ENCODE data around the gene NPEPPS. TPM values are rescaled to one million over a fixed set of nuclear protein-coding genes. Genes with fewer than 3 reads are reported as not detected.
"Not testable (repeated sequence)": the region's sequence is repeated elsewhere in the genome, so short reads cannot be mapped to it uniquely, and the experiment has no call there.

NPEPPS gene
- total RNA-seq, 1 experiment from 2014 or later = 117 TPM

GRCh38 chr17:47513301-47513700, 17.6 kb upstream of the NPEPPS start:
- H3K4me2 ChIP-seq (ENCODE audit: insufficient read depth, insufficient read length, low read length); H3K27ac ChIP-seq (ENCODE audit: insufficient read length, low read depth, low read length); H3K23me2 ChIP-seq (ENCODE audit: insufficient read length, low read depth, low read length, poor library complexity, severe bottlenecking); H2BK120ac ChIP-seq (ENCODE audit: low read depth, low read length, poor library complexity, severe bottlenecking); H4K20me1 ChIP-seq (ENCODE audit: control insufficient read depth, insufficient read depth, insufficient read length); H3K4me1 Mint-ChIP-seq; H4K5ac ChIP-seq (ENCODE audit: insufficient read length, low read depth, low read length); H3K27ac Mint-ChIP-seq; H3K4me1 ChIP-seq (ENCODE audit: insufficient read depth, low read length); H2BK12ac ChIP-seq (ENCODE audit: insufficient read length, low read depth, low read length); H2AK5ac ChIP-seq (ENCODE audit: insufficient read length, low read length); H2AFZ ChIP-seq (ENCODE audit: low read length); H3K27me3 Mint-ChIP-seq (ENCODE audit: low read depth); H2BK5ac ChIP-seq (ENCODE audit: insufficient read length, low read length); H3T11ph ChIP-seq (ENCODE audit: low read length); H3K4me3 Mint-ChIP-seq; H3K79me2 ChIP-seq (ENCODE audit: insufficient read depth, low read length); H3K56ac ChIP-seq (ENCODE audit: insufficient read length, low read depth, low read length); H3K4ac ChIP-seq (ENCODE audit: low read depth, low read length); H3K36me3 Mint-ChIP-seq (ENCODE audit: insufficient read depth in 1 of 3, low read depth in 3 of 3); H3K18ac ChIP-seq (ENCODE audit: insufficient read length, low read depth, low read length); H2BK15ac ChIP-seq (ENCODE audit: low read depth, low read length); H4K91ac ChIP-seq (ENCODE audit: insufficient read length, low read depth, low read length); DNase-seq; H3K23ac ChIP-seq (ENCODE audit: insufficient read length, low read depth, low read length); H4K8ac ChIP-seq (replicated peaks; ENCODE audit: insufficient read length, low read depth, low read length); H3K9me3 Mint-ChIP-seq; H2BK20ac ChIP-seq (ENCODE audit: low read depth, low read length, poor library complexity, severe bottlenecking); H3K9me3 ChIP-seq (ENCODE audit: control insufficient read depth, low read depth, low read length); H3K27me3 ChIP-seq (ENCODE audit: insufficient read depth, low read length); H3K79me1 ChIP-seq (ENCODE audit: insufficient read depth, low read depth, low read length, poor library complexity, severe bottlenecking); H3K9ac ChIP-seq (ENCODE audit: extremely low read depth, insufficient read length, low read length); H3K14ac ChIP-seq (ENCODE audit: insufficient read depth, low read length): not testable (repeated sequence)
- no CpG with 5 or more reads among the region's 6 CpGs for WGBS (ENCODE audit: extremely low coverage, insufficient read length, low lambda C conversion rate)

- H3K79me2 ChIP-seq (ENCODE audit: insufficient read depth, low read length); H2BK120ac ChIP-seq (ENCODE audit: low read depth, low read length, poor library complexity, severe bottlenecking); H3K27ac ChIP-seq (ENCODE audit: insufficient read length, low read depth, low read length); H3K36me3 Mint-ChIP-seq (ENCODE audit: insufficient read depth in 1 of 3, low read depth in 3 of 3); DNase-seq; H3K27me3 ChIP-seq (ENCODE audit: insufficient read depth, low read length); H3K9ac ChIP-seq (ENCODE audit: extremely low read depth, insufficient read length, low read length); H3K14ac ChIP-seq (ENCODE audit: insufficient read depth, low read length); H2BK20ac ChIP-seq (ENCODE audit: low read depth, low read length, poor library complexity, severe bottlenecking); H4K20me1 ChIP-seq (ENCODE audit: control insufficient read depth, insufficient read depth, insufficient read length); H3K79me1 ChIP-seq (ENCODE audit: insufficient read depth, low read depth, low read length, poor library complexity, severe bottlenecking); H3K4me2 ChIP-seq (ENCODE audit: insufficient read depth, insufficient read length, low read length); H3K4ac ChIP-seq (ENCODE audit: low read depth, low read length); H3K9me3 Mint-ChIP-seq; H3K23ac ChIP-seq (ENCODE audit: insufficient read length, low read depth, low read length); H3K4me1 ChIP-seq (ENCODE audit: insufficient read depth, low read length); H3K18ac ChIP-seq (ENCODE audit: insufficient read length, low read depth, low read length); H2BK12ac ChIP-seq (ENCODE audit: insufficient read length, low read depth, low read length); H3K27me3 Mint-ChIP-seq (ENCODE audit: low read depth); H3K4me1 Mint-ChIP-seq; H3K9me3 ChIP-seq (ENCODE audit: control insufficient read depth, low read depth, low read length); H3K23me2 ChIP-seq (ENCODE audit: insufficient read length, low read depth, low read length, poor library complexity, severe bottlenecking); H2AFZ ChIP-seq (ENCODE audit: low read length); H3K56ac ChIP-seq (ENCODE audit: insufficient read length, low read depth, low read length); H3K4me3 Mint-ChIP-seq; H4K8ac ChIP-seq (replicated peaks; ENCODE audit: insufficient read length, low read depth, low read length); H4K5ac ChIP-seq (ENCODE audit: insufficient read length, low read depth, low read length); H2AK5ac ChIP-seq (ENCODE audit: insufficient read length, low read length); H3T11ph ChIP-seq (ENCODE audit: low read length); H4K91ac ChIP-seq (ENCODE audit: insufficient read length, low read depth, low read length); H3K27ac Mint-ChIP-seq; H2BK5ac ChIP-seq (ENCODE audit: insufficient read length, low read length); H2BK15ac ChIP-seq (ENCODE audit: low read depth, low read length): not testable (repeated sequence)
Measured at GRCh38 chr17:47518880-47519279, 12.0 kb upstream of the NPEPPS start.

GRCh38 chr17:47519365-47519764, 11.5 kb upstream of the NPEPPS start:
- H3K4me1 Mint-ChIP-seq; H3K14ac ChIP-seq (ENCODE audit: insufficient read depth, low read length); H2BK20ac ChIP-seq (ENCODE audit: low read depth, low read length, poor library complexity, severe bottlenecking); H3K4me3 Mint-ChIP-seq; H3K27me3 Mint-ChIP-seq (ENCODE audit: low read depth); H3K9me3 ChIP-seq (ENCODE audit: control insufficient read depth, low read depth, low read length); H2AK5ac ChIP-seq (ENCODE audit: insufficient read length, low read length); H2BK5ac ChIP-seq (ENCODE audit: insufficient read length, low read length); H4K20me1 ChIP-seq (ENCODE audit: control insufficient read depth, insufficient read depth, insufficient read length); H3K4me1 ChIP-seq (ENCODE audit: insufficient read depth, low read length); H4K91ac ChIP-seq (ENCODE audit: insufficient read length, low read depth, low read length); H4K8ac ChIP-seq (replicated peaks; ENCODE audit: insufficient read length, low read depth, low read length); H4K5ac ChIP-seq (ENCODE audit: insufficient read length, low read depth, low read length); H2BK120ac ChIP-seq (ENCODE audit: low read depth, low read length, poor library complexity, severe bottlenecking); DNase-seq; H3K79me2 ChIP-seq (ENCODE audit: insufficient read depth, low read length); H3K4ac ChIP-seq (ENCODE audit: low read depth, low read length); H3K79me1 ChIP-seq (ENCODE audit: insufficient read depth, low read depth, low read length, poor library complexity, severe bottlenecking); H3K27me3 ChIP-seq (ENCODE audit: insufficient read depth, low read length); H3K9me3 Mint-ChIP-seq; H3K23ac ChIP-seq (ENCODE audit: insufficient read length, low read depth, low read length); H3K18ac ChIP-seq (ENCODE audit: insufficient read length, low read depth, low read length); H3K27ac Mint-ChIP-seq; H3K9ac ChIP-seq (ENCODE audit: extremely low read depth, insufficient read length, low read length); H3T11ph ChIP-seq (ENCODE audit: low read length); H3K36me3 Mint-ChIP-seq (ENCODE audit: insufficient read depth in 1 of 3, low read depth in 3 of 3); H3K56ac ChIP-seq (ENCODE audit: insufficient read length, low read depth, low read length); H2BK15ac ChIP-seq (ENCODE audit: low read depth, low read length); H3K23me2 ChIP-seq (ENCODE audit: insufficient read length, low read depth, low read length, poor library complexity, severe bottlenecking); H2AFZ ChIP-seq (ENCODE audit: low read length); H3K4me2 ChIP-seq (ENCODE audit: insufficient read depth, insufficient read length, low read length); H2BK12ac ChIP-seq (ENCODE audit: insufficient read length, low read depth, low read length); H3K27ac ChIP-seq (ENCODE audit: insufficient read length, low read depth, low read length): not testable (repeated sequence)
